Cerebellar cortex (tissue), 1 donor: Measurements from ENCODE around the gene THBD.

Source experiments
- DNase-seq: peaks from one replicate; pipeline ENCODE4 v3.0.0-alpha.2; 2015; ENCODE audit warnings: low spot score

The THBD gene, protein sequence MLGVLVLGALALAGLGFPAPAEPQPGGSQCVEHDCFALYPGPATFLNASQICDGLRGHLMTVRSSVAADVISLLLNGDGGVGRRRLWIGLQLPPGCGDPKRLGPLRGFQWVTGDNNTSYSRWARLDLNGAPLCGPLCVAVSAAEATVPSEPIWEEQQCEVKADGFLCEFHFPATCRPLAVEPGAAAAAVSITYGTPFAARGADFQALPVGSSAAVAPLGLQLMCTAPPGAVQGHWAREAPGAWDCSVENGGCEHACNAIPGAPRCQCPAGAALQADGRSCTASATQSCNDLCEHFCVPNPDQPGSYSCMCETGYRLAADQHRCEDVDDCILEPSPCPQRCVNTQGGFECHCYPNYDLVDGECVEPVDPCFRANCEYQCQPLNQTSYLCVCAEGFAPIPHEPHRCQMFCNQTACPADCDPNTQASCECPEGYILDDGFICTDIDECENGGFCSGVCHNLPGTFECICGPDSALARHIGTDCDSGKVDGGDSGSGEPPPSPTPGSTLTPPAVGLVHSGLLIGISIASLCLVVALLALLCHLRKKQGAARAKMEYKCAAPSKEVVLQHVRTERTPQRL

DNA sequence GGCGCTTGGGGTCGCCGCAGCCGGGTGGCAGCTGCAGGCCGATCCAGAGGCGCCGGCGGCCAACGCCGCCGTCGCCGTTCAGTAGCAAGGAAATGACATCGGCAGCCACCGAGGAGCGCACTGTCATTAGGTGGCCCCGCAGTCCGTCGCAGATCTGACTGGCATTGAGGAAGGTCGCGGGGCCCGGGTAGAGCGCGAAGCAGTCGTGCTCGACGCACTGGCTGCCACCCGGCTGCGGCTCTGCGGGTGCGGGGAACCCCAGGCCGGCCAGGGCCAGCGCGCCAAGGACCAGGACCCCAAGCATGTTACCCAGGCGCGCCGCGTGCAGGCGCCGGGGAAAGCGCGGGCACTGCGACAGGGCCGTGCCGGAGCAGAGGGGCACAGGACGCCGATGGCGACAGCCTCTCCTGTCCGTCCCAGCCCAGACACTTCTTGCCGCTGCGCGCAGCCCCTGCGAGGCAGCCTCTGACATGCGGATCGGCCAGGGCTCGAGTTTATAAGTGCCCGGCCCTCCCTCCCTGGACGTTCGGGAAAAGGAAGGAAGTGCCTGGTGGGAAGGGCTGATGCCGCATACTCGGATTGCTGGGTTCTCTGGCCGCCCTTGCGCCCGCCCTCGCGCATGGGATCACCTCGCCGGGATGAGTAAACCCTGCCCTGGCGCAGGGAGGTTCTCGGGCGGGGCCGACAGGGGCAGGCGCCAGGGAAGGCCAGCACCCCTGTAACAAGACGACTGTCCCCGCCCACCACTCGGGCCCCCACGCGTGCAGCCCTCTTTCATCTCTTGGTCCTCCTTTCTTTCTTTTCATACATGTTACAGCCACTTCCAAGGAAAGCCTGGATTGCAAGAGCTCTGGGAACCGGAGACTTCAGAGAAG, at the start of gene THBD:
THBD (minus strand) TSS at position 472 of the 875 bp plus-strand sequence; CDS start at position 304, 168 bp downstream.
- no peak for DNase-seq

DNA sequence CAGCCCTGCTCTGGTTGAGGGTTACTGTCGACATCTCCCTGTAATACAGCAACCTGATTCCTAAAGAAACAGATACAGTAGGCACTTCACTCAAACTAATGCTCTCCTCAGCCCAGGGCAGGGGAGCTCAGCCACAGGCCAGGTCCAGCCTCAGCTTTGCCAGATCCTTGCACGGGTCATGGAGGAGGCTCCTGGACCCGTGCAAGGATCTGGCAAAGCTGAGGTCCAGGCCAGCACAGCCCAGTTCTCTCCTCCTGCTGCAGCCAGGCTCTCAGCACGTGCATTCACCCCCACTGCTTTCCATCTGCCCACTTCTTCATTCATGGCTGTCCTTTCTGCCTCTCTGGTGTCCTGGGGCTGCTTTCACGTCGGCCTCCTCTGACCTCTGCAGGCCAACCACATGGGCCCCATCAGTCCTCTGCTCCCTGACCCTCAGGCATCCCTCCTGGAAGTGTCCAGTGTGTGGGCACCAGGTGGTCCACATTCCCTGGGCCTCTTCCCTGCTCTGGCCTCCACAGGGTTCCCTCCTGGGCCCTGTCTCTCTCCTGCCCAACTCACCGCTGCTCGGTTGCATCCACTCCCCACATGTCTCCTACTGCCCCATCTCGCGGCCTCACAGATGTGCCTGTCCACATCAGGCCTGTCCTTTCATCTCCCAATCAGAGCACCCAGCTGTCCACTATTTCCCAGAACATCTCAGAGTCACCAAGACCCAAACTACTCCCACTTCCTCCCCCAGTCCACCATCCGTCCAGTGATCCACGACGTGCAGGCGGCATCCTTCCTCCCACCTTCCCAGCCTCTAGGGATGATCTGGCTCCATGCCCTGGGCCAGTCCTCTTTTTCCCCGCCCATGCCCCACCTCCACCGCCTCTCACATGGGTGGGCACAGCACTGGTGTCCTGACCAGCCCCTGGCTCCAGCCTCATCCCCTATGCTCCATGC, 48.4 kb upstream of the THBD start:
- peak; percentile 92 for DNase-seq

DNA sequence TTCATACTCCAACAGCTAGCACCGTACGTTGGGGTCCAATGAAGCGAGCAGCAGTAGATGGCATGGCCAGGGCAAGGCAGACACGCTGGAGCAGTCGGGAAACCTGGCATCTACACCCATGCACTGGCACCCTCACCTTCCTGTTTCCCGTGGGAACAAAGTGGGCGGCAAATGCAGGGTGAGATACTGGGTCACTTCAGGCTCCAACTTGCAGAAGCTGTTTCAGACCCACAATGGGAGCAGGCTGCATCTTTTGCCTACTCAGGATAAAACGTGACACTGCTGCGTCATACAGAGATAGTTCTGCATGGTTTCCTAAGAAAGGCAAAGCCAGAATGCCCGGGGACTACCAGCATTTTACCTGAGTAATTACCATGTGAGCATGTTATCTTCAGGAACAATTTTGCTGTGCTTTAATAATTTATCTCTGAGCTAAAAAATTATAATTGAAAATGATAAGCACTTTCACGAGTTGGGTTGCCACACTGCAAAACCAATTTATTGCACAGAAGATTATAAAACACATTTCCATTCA, 47.6 kb upstream of the THBD start:
- no peak for DNase-seq

DNA sequence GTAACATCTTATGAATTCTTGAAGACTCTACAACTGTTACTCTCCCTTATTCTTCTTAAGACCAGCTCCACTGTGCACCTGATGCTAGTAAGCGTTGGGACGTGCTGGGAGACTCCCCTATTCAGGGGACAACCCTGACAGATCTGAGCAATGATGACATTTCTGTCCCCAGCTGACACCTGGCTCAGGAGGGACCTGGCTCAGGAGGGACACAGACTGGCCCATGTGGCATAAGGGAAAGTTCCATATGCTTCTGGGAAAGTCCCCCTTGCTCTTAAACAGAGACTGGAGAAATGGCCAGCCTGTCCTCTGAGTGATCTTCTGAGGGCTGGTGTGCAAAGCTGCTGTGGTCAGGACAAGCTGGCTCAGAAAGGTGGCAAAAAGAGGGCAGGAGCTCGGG, 46.6 kb upstream of the THBD start:
- peak; percentile 54 for DNase-seq

DNA sequence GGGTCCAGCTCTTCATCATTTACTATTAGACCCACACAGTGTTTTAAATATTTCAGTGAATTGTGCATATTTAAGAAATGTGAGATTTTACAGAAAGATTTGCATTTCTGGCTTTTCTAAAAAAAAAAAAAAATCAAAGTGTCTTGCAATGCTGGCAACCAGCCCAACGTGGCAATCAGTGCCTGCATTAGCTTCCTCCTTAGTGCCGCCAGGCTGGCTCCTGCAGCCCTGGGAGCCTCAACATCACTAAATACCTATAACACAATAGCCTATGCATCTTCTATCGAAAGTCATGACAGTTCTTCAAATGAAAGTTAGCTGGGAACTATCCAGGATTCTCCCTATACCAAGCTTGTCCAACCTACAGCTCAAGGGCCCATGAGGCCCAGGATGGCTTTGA, 46.0 kb upstream of the THBD start:
- no peak for DNase-seq

DNA sequence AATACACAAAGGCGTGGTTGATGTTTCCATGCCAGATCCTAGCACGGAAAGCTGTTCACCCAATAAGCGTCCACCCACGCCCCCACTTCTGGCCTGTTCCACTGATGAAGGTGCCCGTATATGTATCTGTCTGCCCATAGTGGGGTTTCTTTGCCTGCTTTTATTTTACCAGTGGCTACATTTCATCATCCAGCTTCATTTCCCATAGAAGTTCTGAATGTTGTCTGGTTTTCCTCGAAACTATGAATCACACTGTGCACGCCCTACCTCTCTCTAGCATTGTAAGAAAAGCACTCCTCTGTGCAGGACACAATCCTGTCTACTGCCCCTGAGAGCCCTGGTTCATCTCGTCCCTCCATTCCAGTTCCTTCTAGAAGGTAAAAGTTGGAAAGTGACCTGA, 45.5 kb upstream of the THBD start:
- no peak for DNase-seq

DNA sequence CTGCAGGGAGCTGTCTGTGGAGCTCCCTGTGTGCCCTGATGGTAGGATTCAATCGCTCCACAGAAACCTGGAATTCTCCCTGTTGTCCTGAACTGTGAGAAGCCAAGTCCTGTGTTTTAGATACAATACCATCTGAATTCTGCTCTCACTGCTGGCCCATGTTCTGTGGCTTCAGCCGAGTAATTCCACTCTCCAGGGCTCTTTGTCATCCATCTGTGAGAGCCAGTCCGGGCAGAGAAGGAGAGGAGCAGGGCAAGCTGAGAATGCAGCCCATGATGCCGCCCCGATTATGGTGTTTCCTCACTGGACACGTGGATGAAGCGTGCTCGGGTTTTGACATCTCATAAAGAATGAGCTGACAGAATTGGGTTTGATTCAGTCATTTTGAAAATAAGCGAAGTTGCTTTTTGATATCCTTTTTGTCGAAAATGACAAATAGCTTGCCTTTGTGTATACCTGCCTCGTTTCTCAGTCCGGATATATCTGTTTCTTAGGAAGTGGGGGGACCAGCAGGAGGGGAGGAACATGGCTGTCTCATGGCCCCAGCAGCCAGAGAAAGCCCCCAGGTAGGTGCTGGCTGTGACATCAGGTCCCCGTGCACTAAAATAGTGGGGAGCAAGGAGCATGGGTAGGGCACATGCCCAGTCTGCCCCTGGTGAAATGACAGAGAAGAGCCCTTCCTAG, 44.9 kb upstream of the THBD start:
- peak; percentile 45 for DNase-seq

DNA sequence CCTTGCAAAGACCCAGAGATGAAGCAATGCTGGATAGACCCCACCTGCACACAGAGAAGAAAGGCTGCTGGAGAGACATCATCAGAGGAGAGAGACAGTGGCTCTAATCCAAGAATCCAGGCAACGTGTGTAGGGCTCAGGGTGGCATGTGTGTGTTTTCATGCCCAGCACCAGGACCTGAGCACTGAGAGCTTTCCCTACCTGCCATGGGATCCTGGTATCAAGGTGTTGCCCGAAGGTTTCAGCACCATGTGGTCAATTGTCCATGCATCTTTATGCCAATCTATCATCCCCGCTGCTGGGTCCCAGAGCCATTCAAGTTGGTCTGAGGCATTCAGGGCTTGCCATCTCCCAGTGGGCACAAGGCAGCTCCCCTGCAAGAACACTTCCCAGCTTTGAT, 44.1 kb upstream of the THBD start:
- no peak for DNase-seq

DNA sequence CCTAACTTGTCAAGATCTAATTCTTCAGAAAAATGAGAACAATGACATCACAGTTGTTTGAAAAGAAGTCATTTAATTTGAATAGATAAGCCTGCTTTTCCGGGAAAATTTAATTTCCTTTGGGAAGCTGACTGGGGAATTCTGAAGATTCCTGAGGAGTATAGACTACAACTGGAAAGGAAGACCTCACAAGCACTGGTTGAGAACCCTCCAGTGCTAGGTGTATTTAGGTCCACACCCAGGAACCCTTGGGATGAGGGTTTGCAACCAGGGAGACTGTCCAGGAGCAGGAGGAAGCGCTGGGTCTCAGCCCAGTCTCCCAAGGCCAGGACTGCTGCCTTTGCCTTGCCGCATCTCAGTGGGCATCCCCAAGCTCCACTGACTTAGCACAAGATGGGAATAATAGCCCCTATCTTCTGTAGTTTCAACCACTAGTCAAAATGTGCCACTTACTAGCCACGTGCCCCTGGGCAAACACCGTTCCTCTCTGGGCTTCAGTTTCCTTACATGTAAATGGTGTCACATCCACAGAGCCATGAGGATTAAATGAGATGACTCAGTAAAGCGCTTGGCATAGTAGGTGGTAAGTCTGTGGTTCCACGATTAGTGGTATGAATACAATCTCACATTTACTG, 43.5 kb upstream of the THBD start:
- no peak for DNase-seq

DNA sequence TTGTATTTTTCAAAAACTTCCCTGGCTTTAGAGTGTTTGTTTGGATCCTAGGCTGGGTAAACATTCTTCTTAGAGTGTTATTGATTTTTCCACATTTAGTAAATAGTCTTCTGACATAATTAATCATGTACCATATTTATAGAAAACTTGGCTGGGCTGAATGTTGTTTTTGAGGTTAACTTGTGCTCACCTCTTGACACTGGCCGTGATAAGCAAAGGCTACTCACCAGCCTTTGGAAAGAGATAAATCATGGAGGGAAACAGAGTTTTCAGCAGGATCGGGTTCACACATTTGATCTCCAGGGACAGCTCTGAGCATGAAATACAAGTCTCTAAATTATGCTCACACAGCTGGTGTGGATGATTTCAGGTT, 42.9 kb upstream of the THBD start:
- DNase-seq = no peak

DNA sequence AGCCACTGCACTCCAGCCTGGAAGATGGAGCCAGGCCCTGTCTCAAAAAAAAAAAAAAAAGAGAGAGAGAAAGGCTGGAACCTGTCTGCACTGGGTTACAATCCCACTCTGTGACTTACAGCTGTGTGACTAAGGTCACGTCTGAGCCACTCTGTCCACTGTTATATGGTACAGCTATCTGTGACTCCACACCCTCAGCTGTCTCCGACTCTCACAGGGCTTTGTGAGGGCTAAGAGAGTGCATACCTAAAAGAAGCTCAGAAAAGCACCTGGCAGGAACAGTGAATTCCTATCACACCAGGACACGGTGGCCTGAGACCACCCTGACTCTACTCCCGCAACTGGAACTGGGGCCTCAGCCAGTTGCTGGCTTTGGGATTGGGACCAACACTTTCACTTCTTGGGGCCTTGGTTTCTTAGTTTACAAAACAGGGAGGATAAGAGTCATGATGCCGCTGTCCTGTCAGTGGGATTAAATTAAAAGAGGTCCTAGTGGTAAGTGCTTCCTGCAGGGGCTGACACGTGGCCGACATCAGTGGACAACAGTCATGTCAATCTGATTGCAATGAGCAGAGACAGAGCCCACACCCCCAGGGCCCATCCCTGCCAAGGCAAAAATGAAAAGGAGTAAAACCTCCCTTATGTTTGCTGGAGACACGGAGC, 42.4 kb upstream of the THBD start:
- no peak for DNase-seq

DNA sequence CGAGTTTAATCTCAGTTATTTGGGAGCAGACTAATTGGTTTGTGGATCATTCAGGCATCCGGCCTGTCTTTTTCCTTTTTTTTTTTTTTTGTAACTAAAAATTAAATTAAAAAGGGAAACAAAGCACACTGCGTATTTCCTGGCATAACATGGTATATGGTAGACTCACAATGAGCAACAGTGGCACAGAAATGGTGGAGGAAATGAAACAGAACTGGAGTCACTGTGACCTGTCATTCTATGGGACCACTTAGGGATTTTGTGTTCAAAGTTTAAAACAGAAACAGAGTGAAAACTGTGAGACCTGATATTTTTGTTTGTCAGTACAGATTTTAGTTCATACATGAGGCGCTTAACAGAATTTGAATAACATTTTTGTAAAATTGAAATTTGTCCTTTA, 41.4 kb upstream of the THBD start:
- DNase-seq = no peak

DNA sequence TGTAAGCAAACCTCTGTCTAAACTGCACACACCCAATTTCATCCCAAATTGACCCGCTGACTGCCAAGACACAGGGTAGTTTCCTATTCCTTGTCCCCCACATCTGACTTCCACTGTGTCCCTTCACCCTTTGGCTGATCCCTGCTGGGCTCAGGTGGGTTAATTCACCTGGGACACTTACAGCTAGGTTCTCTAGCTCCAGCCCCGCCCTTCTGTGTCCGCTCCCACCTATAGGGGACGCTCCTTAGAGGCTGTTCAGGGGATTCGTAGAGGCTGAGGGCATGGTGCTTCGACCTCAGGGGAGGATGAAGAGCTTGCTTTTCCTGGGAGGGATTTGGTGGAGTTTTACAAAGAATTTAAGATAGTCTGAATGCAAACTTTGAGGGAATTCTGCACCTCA, 40.7 kb upstream of the THBD start:
- DNase-seq = no peak

DNA sequence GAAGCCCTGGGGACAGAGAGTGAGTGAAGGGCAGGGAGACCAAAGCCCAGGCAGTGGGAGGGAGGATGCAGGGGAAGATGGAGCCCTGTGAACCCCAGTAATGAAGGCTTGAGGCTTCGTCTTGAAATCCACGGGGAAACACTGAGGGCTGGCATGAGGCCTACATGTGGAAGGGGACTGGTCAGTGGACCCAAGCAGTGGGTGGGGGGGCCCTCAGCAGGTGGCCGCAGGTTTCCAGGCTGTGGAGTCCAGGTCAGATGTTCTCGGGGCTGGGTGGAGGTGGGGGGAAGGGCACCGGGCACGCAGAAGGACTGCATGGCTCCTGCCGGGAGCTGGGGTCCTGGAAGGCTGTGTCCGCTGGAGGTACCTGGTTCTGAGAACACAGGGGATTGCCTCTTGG, 39.4 kb upstream of the THBD start:
- no peak for DNase-seq

DNA sequence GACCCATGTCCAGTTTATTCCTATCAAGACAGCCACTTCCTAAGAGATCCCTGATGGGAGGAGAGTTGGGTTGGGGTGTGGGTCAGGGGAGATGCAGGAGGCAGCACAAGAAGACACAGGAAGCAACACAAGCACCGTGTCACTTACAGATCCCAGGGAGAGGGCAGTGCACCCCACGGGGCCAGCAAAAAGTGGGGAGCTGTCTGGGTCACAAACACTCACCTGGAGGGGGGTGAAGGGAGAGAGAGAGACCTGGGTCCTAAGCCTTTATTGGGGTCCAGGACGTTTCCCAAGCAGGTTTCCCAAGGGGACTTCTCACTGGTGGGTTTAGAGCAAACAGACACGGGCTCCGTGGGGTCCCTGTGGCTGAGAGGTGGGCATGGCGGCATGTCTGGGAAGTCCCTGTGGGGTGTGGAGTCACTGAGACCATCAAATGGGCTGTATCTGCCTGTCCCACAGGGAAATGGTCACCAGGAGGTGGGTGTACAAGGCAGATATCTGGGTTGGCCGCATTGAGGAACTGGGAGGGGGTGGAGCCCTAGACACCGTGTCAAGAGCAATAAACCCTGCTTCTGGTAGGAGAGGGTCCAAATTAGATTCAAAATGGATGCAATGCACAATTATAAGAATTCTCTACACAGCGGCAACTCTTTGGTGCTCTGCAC, 38.2 kb upstream of the THBD start:
- no peak for DNase-seq

DNA sequence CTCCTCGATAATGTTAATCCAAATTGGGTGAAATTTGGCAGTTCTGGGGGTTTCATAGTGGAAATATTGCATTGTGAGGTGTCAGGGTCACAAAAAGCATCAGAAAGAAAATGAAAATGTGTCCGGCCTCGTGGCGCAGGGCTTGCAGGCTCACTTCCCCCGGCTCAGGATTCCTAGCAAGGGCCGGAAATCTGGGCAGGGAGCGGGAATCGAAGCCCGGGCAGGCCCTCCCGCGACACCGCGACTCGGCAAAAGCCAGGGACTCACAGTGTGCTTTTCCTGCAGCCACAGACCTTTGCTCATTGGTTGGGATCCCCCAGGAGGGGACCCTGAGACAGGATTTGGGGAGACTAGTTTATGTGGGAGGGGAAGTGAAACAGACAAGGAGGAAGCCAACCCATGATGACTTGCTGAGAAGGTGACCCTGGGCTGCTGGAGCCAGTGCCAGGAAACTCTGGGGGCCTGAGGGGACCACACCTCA, 37.5 kb upstream of the THBD start:
- DNase-seq = no peak

DNA sequence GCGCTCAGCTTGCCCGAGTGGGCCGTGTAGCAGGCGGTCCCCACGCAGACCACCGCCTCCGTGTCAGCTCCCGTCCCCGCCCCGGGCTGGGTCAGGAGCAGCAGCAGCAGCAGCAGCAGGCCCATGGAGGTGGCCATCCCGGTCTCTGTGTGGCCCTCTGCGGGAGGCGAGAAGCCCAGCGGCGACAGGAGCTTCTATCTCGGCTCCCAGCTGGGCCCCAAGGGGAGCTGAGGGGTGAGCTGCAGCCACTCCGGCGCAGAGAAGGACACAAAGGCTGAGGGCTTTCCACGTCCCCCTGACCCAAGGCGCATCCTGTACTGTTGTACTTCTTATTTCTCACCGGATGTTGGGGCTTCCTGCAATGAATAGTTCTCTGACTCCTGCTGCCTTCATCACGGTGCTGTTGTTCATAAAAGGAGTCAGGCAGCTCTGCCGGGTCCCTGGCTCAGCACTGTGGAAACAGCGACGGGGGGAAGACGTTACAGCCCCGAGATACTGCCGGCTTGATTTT, 36.6 kb upstream of the THBD start, which contains the start of gene CD93:
CD93 (minus strand) TSS at position 269 of the 511 bp plus-strand sequence; CDS start at position 137, 132 bp downstream.
- no peak for DNase-seq

DNA sequence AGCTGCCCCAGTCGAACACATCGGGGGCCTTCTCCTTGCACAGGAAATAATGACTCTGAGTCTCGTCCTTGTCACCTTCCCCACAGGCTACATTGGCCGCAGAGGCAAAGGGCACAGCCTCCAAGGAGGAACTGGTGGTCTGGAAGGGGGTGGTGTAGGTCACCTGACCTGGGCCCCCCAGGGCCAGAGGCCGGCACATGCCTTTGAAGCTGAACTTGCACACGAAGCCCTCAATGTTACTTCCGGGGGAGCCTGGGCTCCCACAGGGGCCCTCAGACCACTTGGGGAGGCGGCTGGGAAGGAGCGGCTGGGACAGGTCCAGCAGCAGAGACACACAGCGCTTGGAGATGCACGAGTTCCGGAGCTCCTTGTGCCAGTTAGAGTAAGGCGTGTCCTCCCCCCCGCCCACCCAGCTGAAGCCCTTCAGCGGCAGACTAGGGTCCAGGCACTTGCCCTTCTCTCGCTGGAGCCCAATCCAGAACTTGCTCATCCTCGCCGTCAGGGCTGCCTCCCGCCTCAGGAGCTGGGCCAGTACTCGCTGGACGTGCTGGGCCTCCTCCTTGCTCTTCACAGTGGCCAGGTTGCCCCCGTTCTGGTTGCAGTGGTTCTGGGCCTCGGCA, 36.1 kb upstream of the THBD start:
- no peak for DNase-seq
